NB4 (cell line): ENCODE data around the gene ZNF644.

Experiments
- MYC ChIP-seq: IDR thresholded peaks from 2 replicates; pipeline ENCODE4 v1.6.1; 2011; ENCODE audit warnings: low read depth, low read length
- POLR2A ChIP-seq: IDR thresholded peaks from 2 replicates; pipeline ENCODE4 v1.6.1; 2011; ENCODE audit warnings: mild to moderate bottlenecking; ENCODE audit not compliant: insufficient read length; ENCODE audit errors: extremely low read depth
- TF ChIP-seq, protein P1 (sequence below): IDR thresholded peaks from one replicate; pipeline ENCODE4 v1.5.1; 2012; ENCODE audit warnings: low read depth, low read length

DNA sequence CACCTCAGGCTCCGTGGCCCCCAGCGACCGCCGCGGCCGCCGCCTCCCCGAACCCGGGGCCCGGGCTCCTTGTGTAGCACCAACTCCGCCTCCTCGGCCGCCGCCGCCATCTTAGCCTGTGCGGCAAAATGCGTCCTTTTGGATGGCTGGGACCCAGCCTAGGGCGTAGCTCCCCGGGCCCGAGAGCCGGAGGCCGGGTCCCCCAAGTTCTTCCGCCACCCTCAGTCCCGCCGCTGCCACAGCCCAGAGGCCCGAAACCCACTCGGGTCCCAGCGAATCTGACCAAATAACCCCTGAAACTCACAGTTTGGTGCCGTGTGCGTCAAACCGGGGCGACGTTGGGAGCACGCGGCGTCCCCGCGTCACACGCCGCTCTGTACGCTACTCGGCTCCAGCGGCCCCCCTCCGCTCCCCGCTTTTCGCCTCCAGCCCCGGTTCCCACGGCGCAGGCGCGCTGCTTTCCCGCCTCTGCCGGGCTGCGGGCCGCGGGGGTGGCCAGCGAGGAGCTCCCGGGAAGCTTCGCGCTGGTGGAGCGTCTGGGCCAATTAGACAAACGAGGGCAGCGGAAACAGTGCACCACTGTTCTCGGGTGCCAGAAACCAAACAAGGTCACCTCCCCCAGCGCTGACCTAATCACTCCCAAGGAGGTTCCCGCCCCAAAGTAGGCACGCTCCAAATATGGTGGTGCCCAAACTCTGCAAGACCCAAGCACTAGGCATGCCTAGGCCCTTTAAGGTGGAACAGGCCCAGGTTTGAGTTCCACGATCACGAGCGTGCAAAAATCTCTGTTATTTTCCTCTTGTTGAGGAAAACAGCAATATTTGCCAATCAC, at the start of gene ZNF644:
- TF ChIP-seq, protein P1, sequence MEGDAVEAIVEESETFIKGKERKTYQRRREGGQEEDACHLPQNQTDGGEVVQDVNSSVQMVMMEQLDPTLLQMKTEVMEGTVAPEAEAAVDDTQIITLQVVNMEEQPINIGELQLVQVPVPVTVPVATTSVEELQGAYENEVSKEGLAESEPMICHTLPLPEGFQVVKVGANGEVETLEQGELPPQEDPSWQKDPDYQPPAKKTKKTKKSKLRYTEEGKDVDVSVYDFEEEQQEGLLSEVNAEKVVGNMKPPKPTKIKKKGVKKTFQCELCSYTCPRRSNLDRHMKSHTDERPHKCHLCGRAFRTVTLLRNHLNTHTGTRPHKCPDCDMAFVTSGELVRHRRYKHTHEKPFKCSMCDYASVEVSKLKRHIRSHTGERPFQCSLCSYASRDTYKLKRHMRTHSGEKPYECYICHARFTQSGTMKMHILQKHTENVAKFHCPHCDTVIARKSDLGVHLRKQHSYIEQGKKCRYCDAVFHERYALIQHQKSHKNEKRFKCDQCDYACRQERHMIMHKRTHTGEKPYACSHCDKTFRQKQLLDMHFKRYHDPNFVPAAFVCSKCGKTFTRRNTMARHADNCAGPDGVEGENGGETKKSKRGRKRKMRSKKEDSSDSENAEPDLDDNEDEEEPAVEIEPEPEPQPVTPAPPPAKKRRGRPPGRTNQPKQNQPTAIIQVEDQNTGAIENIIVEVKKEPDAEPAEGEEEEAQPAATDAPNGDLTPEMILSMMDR = no peak
- TF ChIP-seq POLR2A (peak; percentile 54), MYC (peak; percentile 93)
